ENCODE data around the gene ACTN4. TPM values are rescaled to one million over a fixed set of nuclear protein-coding genes. Genes with fewer than 3 reads are reported as not detected.
A peak's percentile ranks its signal among the peaks of the same experiment; 100 is the strongest.

The ACTN4 gene
- total RNA-seq, 1 donor from 2014 or later = 152 TPM

- DNase-seq = no peak
Observed at GRCh38 chr19:38661136-38661535, 13.7 kb downstream of the ACTN4 start.

DNA sequence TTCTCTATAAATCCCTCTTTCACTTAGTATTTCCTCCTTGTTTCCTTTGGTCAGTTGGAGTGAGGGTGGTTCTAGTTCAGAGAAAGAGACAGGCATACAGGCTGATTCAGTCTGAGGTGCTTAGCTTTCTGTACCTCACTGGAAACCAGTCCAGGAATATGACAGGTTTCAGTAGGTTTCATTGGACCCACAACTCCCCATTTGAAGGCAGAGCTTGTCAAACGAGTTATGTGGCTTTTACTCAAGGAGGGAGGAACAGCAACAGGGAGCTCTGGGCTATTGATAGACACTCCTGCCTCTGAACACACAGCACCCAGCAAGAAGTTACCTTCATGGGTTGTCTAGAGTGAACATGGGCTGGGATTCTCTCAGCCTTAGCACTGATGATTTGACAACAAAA lies 14.5 kb downstream of the ACTN4 start:
- DNase-seq = peak; percentile 39

DNA sequence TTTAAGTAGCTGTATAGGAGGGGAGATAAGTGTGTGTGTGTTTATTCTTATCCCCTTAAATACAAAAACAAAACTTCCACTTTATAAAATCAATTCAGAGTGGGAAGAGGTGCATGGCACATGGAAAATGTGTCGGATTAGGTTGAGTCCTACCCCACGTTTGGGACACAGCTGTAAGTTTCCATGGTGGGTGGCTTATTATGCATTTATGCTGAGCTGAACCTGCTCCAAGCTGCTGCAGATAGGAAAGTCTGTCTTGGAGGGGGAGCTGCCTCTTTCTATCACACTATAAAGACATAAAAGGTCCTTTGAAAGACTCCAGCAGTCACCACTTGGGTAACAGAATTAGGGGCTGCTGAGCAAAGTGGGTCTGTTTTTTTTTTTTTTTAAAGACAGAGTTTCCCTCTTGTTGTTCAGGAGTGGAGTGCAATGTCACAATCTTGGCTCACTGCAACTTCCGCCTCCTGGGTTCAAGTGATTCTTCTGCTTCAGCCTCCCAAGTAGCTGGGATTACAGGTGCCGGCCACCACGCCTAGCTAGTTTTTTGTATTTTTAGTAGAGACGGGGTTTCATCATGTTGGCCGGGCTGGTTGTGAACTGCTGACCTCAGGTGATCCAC lies 15.2 kb downstream of the ACTN4 start:
- no peak for DNase-seq

GRCh38 chr19:38663156-38663651 lies 15.8 kb downstream of the ACTN4 start:
- no peak for DNase-seq

DNA sequence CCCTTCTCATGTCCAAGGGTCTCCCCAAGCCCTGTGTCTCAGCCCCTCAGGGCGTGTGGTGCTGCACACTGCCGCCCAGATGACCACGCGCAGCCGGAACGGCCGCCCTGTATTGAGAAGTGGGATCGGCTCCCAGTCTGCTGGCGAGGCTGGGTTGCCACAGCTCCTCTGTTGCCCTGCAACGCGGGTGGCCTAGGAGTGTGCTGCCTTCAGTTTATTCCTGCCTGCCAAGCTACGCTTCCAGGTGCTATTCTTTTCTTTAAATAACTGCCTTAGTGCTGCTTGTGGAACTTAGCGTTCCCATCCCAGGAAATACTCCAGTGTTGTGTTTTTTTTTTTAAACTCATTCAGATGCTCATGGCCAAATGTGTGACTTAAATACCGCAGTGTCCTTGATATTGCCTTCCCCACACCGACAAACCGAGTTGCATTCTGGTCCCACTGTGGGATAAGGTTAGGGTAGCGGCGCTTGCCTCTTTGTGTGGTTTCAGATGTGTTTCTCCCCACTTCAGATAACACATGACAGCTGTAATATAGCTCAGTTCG lies 16.6 kb downstream of the ACTN4 start:
- no peak for DNase-seq

GRCh38 chr19:38664503-38665211 lies 17.2 kb downstream of the ACTN4 start:
- DNase-seq = no peak

DNA sequence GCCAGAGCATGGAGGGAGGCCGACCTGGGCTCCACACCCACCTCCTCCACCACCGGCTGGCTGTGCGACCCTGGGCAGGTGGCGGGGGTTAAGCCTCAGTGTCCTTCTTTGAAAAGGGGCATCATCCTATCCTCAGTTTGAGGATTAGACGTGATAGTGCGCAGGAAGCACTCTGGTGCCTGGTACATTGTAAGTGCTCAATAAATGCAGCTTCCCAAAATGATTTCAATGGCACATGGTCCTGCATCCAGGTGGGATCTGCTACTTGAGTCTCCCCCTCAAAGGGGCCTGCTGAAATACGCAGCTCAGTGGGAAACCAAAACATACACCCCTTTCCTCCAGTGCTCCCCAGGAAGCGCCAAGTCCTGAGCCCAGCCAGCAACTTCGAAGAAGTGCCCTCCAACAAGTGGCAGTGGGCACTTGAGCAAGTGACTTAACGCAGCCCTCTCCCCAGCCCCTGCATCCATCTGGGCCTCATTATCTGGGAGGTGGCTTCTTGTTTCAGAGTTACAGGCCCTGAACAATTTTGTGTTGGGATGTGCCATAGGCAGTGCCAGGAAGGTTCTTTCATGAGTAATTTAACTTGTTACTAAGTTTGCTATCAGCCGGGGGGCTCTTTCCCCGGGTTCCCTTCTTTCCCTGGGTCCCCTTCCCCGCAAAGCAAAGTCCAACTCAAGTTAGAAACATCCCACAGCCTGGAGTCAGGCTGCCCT lies 17.9 kb downstream of the ACTN4 start:
- DNase-seq = no peak

DNA sequence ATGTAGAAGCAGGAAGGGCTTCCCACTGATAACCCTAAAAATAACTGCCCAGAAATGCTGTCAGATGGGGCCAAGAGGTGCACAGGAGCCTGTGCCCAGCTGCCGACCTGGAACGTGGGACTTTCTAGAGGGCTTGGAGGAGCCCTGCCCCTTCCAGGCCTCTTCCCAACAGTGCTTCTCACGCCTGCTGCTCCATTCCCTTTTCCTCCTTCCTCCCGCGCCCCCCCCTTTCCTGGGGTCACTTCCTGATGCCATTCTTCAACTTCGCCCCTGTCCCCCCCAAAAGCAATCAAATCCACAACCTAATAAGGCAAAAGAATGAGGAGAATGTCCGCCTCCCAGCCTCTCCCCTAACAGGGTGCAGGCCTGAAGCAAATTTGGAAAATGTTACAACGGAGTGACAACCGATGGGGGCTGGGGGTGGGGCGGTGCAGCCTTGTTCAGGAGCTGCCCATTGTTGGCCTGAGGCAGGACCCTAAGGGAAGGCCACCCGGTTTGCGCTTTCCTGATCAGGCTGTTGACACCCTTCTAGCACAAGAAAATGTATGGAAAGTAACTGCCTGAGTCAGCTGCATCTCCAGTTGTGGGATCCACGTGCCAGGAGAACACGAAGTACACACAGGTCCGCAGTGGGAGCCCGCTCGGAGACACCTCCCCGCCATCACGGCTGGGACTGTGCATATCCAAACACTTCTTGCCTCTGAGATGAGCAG lies 18.7 kb downstream of the ACTN4 start:
- peak; percentile 51 for DNase-seq

DNA sequence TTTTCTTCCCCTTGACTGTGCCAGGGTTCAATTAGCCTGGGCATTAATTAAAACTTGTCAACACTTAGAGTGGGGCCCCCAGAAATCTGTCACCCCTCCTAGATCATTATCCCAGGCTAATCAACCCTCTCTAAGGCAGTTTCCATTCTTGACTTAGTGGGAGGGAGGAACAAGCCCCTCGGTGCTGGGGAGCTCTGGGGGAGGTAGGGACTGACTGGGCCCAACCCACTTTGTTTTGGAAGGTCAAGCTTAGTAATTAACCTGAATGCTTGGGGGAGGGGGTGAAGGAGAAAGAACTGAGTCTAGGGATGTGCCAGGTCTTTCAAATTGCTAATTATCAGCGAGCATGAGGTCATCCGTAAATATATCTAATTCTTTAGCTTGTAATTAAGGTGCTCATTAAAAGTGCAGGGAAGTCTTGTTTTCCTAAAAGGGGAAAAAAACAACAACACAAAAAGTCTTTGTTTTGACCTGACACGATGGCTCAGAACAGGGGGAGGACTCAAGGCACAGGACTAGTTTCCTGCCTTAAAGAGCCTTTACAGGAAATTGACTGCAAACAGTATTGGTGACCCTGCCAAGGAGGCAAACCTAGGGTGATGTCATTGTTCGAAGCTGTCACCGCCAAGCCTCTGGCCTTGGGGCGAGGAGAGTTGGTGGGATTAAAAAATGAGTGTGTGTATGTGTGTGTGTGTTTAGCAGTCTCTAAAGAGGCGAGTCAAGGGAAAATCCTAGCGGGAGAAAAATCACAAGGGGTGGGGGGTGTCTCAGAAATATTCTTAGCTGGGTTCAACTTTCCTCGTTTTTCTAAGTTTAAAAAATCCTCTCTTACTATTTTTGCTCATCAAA lies 19.4 kb downstream of the ACTN4 start:
- peak; percentile 79 for DNase-seq

DNA sequence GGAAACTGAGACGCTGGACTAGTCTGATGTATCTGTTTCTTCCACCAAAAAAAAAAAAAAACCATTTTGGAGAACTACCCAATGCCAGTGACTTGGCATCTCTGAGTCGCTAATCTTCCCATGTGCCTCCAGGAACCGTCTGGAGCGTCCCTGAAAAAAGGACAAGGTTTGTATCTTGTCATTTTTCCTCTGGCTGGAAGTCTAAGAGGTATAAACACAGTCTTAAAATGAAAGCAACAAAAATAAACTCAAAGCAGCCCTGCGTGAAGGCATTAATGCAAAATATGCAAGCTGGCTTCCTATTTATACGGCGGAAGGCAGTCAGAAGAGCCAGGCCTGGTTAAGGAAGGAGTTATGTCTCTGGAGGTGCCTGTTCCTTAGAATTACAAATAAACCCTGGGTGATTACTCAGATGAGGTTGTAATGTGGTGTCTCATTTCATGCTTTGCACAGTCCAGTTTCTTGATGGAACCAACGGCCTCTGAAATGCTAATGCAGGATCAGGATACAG lies 20.3 kb downstream of the ACTN4 start:
- peak; percentile 24 for DNase-seq

DNA sequence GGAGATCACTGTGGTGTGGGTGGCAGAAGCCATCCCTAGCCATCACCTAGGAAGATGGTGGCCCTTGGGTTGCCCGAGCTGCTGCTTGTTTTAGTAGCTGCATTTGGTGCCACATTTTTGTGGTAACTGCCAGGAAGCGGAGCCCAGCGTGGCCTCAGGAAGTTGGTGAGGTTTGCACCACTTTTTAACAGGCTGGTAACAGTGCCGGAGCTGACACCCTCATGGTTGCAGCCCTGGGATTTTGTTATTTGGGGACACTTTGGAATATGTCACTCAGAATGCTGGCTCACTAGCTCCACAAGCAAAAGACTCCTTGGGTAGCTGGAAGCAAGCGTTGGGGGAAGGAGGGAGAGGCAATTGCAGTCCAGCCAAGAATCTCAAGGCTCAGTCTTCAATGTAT lies 22.1 kb downstream of the ACTN4 start:
- no peak for DNase-seq

DNA sequence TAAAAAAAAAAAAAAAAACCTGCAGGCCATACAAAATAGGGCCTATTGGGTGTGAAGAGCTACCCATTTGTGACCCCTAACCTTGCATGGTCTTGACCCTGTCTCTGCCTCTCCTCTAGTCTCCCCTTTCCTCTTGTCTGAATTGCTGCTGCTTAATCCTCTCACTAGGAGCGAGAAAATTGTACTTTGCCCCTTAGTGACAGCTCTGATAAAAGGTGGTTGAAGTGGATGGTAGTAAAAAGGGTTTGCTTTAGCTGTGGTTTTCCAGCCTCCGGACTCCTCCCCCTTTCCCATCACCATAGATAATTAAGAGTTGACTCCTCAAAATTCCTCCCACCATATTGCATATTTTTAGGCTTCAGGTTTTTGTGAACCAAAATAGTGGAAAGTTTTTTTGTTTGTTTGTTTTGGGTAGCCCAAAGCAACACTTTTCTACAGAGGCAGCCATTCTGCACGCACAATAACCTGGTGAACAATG lies 23.5 kb downstream of the ACTN4 start:
- no peak for DNase-seq

DNA sequence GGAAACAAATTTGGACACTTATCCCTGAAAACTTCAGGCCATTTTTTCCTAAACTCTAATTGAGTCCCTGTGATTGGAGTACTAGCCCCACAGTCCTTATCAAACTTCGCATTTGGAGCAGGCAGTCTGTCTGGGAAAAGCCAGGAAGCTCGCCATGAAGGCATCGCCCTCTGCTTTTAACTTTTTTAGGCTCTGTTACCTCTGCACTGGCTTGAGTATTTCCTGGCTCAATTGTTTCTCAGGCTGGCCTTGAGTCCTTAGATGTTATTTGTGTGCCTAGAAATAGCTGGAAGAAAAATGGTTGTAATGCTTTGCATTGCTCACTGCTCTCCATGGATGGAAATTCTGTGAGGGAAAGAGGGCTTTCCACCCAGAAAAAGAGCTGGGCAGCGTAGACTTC lies 24.2 kb downstream of the ACTN4 start:
- no peak for DNase-seq

GRCh38 chr19:38673030-38673429 lies 25.6 kb downstream of the ACTN4 start:
- no peak for DNase-seq

DNA sequence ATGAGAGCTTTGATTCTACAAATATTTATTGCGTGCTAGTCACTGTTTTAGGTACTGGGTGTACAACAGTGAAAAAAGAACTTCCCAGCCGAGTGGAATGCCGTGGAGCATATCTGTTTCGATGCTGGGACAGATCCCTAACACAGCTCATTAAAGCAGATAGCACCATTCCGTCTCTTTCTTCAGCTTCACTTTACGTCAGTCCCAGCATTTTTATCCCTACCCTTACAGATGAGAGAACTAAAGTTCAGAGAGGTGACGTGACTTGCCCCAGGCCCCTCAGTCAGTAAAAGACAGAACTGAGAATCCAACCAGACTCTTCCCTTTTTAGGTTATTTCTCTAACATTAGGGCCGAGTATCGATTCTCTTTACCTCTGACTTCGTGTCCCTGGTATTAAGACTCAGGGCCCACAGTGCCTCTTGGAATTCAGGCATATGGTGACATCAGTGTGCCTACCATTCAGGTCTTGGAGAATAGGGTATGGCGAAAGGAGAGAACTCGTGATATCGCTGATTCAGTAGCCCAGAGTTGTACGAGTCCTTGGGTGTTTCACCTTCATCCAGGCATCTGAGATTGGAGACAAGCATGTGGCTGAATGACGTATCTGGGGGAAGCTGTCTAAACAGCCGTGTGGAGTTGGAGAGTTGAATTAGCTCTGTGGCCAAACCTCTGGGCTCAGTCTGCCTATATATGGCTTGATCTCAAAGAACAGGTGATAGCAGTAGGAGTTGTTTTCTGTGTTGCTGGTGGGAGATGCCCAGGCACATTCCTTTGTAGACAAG lies 27.1 kb downstream of the ACTN4 start:
- no peak for DNase-seq

DNA sequence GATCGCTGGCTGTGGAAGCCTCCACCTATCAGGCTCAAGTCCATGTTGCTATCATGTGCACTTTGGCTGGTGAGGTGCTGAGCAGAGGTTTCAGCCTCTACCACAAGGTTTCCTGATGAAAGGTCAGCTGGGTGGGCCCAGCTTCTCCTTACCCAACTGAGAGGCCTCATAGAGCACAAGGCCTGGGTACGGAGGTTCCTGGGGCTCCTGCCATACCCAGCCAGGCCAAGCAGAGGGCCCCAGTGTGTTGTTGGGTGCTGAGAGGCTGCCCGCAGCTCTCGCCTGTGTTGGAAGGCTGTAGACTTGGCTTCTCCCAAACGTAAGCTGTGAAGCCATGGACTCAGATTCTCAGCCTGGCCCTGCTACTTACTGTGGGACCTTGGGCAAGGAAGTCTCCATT lies 28.2 kb downstream of the ACTN4 start:
- no peak for DNase-seq

GRCh38 chr19:38676023-38676877 lies 28.8 kb downstream of the ACTN4 start:
- peak; percentile 45 for DNase-seq

DNA sequence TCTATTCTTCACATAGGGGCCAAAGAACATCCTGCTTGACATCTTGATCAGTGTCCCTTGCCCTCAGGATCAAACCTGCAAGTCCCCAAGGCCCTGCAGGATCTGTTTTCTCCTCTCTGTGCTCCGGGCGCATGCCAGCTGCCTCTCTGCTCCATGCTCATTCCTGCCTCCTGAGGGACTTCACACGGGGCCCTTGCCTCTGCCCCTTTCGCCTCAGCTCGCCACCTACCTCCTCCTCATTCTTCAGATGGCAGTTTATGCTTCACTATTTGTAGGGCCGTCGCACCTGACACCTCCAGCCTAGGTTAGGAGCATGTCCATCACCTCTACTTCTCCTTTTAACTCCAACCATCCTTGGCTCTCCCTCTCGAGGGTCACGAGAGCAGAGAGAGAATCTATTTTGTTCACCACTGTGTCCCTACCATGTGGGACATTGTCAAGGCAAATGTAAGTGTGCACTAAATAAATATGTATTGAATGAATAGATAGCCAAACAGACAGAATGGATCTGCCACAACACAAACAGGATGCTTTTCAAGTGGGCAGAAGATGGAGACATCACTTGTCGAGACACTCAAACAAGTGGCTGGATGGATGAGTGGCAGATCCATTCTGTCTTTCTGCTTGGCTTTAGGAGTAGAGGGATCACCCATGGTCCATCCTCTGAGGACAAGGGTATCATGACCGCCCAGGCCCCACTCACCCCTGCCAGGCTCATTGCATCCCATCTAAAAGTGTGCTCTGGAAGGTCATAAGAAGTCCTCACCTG lies 29.6 kb downstream of the ACTN4 start:
- DNase-seq = no peak
